ENCODE measurements around the gene CRHR1.

DNA sequence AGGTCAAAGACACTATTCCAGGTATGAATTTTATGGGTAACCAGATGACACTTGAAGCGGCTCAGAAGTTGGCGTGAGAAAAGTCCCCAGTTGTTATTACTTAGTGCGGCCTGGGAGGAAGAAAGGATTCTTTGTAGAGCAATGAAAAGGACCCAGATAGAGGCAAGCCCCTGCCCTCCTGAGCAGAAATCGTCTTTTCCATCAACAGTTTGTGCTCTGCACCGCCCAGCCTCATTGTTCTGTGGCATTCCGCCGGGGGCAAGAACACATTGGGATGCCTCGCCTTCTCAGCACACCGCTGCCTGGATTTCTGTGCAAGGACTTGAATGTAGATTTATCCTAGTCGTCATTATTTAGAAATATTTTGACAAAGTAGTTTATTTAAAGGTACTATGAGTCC is 32.7 kb upstream of the CRHR1 start:
- TF ChIP-seq, protein P1, sequence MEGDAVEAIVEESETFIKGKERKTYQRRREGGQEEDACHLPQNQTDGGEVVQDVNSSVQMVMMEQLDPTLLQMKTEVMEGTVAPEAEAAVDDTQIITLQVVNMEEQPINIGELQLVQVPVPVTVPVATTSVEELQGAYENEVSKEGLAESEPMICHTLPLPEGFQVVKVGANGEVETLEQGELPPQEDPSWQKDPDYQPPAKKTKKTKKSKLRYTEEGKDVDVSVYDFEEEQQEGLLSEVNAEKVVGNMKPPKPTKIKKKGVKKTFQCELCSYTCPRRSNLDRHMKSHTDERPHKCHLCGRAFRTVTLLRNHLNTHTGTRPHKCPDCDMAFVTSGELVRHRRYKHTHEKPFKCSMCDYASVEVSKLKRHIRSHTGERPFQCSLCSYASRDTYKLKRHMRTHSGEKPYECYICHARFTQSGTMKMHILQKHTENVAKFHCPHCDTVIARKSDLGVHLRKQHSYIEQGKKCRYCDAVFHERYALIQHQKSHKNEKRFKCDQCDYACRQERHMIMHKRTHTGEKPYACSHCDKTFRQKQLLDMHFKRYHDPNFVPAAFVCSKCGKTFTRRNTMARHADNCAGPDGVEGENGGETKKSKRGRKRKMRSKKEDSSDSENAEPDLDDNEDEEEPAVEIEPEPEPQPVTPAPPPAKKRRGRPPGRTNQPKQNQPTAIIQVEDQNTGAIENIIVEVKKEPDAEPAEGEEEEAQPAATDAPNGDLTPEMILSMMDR (IDR thresholded peaks at IDR 0.05; ENCODE audit: insufficient read depth, low read length): no peak
- TF ChIP-seq, protein P2, sequence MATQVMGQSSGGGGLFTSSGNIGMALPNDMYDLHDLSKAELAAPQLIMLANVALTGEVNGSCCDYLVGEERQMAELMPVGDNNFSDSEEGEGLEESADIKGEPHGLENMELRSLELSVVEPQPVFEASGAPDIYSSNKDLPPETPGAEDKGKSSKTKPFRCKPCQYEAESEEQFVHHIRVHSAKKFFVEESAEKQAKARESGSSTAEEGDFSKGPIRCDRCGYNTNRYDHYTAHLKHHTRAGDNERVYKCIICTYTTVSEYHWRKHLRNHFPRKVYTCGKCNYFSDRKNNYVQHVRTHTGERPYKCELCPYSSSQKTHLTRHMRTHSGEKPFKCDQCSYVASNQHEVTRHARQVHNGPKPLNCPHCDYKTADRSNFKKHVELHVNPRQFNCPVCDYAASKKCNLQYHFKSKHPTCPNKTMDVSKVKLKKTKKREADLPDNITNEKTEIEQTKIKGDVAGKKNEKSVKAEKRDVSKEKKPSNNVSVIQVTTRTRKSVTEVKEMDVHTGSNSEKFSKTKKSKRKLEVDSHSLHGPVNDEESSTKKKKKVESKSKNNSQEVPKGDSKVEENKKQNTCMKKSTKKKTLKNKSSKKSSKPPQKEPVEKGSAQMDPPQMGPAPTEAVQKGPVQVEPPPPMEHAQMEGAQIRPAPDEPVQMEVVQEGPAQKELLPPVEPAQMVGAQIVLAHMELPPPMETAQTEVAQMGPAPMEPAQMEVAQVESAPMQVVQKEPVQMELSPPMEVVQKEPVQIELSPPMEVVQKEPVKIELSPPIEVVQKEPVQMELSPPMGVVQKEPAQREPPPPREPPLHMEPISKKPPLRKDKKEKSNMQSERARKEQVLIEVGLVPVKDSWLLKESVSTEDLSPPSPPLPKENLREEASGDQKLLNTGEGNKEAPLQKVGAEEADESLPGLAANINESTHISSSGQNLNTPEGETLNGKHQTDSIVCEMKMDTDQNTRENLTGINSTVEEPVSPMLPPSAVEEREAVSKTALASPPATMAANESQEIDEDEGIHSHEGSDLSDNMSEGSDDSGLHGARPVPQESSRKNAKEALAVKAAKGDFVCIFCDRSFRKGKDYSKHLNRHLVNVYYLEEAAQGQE (IDR thresholded peaks at IDR 0.05; ENCODE audit: insufficient replicate concordance, low read depth): no peak
- TF ChIP-seq POLR2AphosphoS5 (IDR thresholded peaks at IDR 0.05; ENCODE audit: low read depth): no peak
- no peak for TF ChIP-seq GABPA (IDR thresholded peaks at IDR 0.05; ENCODE audit: low read depth)

All from HL-60 (cell line).